ENCODE results near the gene CHD9.
"Not testable (repeated sequence)": the region's sequence is repeated elsewhere in the genome, so short reads cannot be mapped to it uniquely, and the experiment has no call there.

CHD9 gene

DNA sequence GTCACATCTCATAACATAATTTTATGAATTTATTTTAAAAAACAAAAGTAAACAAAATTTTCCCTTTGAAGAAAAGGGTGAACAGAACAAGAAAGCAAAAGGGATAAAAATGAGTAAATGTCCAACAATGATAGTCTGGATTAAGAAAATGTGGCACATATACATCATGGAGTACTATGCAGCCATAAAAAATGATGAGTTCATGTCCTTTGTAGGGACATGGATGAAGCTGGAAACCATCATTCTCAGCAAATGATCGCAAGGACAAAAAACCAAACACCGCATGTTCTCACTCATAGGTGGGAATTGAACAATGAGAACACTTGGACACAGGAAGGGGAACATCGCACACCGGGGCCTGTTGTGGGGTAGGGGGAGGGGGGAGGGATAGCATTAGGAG lies 3.5 kb upstream of the CHD9 start:
- not testable (repeated sequence) for DNase-seq

DNA sequence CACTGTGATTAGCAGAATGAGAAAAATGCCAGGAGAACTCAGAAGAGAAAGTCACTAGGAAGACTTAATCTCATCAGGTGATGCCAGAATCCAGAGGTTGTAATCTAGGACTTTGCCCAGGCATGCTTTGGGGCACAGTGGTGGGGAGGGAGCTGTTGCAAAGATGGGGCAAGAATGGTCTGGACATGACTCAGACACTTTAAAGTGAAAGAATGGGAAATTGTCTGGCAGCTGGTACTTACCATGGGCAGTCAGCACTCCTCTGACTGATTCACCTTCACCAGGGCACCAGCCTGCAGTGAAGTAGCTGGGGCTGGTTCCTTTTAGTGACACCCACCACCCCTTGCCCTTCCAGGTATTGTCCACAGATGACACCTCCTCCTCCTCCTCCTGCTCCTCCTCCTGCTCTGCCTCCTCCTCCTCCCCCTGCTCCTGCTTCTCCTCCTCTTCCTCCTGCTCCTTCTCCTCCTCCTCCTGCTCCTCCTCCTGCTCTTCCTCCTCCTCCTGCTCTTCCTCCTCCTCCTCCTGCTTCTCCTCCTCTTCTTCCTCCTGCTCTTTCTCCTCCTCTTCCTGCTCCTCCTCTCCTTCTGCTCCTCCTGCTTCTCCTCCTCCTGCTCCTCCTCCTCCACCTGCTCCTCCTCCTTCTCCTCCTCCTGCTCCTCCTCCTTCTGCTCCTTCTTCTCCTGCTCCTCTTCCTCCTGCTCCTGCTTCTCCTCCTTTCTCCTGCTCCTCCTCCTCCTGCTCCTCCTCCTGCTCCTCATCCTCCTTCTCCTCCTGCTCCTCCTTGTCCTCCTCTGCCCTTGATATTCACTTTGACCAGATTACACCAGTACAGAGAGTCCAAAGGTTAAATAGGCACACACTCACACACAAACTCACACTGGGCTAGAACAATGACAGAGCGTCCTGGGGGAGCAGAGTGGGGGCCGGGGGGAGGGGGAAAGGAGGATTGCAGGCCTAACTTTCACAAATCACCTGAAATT lies 2.0 kb upstream of the CHD9 start, which contains the start of gene CHD9NB:
Gene CHD9NB, minus strand, starts transcription at position 379 of the 983 bp plus-strand sequence. CDS start 8,739 bp downstream, outside the sequence.
- DNase-seq: no peak

DNA sequence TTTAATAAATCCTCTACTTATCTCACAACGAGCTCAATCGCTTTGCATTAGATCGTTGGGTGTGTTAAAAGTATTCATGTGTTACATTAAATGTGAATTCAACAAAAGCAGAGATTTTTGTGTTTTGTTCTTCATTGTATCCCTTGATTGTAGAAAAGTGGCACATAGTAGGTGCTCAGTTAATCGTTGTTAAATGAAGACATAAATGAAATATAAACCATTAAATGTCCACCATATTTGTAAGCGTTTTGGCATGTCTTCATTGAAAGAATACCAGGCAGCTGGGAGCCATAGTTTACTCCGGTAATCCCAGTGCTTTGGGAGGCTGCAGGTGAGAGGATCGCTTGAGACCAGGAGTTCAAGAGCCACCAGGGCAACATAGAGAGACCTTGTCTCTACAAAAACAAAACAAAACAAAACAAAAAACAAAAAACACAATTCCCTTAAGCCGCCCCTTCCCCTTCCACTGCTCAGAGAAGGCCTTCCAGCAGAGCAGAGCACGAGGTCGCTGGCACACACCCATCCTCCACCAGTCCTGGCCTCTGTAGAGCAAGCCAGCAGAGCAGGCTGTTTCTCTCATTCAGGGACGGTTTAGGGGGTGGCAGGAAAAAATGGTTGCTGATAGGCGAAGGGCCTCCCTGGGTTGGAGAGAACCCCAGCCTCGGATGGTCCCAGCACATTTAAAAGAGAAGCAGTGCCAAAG lies 673 bp upstream of the CHD9 start:
- DNase-seq: no peak

DNA sequence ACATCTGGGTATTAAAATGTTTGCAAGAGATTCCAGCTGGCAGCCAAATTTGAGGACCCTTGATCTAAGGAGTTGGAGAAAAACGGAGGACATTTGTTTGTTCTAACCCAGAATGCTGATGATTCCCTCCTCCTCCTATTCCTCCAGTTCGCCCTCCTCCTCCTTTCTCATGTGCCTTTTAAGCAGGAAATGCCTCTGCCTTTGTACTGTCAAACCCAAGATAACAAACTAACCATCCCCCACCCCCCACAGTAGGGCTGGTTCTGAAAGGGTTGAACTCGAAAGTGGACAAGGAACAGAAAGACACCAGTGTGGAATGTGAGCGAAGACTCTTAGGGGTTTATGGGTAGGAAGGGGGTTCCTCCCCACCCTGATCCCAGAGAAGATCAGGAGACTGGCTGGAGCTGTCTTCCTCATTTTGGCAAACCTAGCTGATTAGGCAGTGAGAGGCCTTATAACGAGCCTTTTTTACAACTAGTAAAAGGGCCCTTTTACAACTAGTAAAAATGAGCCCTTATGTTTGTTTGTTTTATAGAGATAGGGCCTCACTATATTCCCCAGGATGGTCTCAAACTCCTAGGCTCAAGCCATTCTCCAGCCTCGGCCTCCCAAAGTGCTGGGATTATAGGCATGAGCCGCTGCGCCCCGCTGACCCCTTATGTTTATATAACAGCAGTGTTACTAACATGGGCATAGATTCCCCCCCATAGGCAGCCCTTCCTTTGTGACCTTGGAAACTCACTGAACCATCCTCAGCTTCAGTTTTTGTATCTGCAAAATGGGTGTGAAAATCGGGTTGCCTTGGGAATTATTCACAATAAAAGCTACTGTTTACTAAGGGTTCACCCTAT lies 975 bp downstream of the CHD9 start:
- no peak for DNase-seq

DNA sequence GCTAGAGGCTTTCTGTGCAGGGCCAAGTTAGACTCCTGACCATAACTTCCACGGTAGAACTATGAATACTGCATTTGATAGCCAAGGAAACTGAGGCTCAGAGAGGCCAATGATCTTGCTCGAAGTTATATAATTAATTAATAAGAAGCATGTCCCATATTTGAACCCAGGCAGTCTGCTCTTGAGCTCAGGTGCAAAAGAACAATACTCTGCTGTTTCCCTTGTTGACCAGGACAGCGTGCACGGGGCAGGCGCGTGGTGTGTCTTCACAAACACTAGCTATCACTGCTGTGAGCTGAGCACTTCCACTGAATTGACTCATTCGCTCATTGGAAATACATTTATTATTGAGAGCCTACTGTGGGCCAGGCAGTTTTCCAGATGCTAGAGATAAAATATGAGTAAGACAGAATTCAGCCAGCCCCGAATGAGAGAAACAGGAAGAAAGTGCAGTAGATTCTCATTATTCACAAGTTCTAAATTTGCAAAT lies 1.6 kb downstream of the CHD9 start:
- DNase-seq: no peak

DNA sequence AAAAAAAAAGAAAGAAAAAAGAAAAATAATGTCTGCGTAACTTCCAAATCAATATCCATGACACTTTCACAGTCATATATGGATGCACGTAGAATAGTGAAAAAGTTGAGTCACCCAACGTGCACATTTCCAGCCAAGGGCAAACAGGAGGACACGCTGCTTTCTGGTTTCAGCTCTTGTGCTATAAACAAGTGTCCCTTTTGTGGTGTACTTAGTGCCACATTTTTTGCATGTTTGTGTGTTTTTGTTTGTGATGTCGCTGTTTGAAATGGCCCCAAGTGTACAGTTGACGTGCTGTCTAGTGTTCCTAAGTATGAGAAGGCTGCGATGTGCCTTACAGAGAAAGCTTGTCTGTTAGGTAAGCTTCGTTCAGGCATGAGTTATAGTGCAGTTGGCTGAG lies 2.9 kb downstream of the CHD9 start:
- no peak for DNase-seq

DNA sequence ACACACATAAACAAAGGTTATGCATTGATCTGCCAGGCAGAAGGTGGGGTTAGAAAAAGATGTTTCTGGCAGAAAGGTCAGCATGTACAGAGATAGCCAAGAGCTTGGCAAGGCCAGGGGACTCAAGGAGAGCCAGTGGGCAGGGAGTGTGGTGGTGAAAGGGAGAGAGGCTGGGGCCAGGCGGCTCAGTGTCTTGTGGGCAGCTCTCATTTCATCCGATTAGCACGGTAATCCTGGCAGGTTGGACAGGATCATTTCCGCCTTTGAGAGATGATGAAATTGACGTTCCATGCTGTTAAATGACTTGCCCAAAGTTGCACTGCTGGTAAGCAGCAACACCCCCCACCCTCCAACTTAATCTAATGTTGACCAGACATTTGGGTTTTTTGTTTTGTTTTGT lies 3.6 kb downstream of the CHD9 start:
- DNase-seq: no peak

DNA sequence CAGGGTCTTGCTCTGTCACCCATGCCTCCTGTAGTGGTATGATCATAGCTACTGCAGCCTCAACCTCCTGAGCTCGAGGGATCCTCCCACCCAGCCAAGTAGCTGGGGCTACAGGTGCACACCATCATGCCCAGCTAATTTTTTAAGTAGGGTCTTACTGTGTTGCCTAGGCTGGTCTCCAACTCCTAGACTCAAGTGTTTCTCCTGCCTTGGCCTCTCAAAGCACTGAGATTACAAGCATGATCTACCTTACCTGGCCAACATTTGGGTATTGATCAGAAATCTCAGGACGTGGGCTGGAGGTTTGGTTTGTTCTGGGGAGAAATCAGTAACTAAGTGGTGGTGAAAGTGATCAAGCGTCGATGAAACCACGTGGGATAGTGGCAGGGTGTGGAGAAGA lies 4.1 kb downstream of the CHD9 start:
- DNase-seq: no peak

DNA sequence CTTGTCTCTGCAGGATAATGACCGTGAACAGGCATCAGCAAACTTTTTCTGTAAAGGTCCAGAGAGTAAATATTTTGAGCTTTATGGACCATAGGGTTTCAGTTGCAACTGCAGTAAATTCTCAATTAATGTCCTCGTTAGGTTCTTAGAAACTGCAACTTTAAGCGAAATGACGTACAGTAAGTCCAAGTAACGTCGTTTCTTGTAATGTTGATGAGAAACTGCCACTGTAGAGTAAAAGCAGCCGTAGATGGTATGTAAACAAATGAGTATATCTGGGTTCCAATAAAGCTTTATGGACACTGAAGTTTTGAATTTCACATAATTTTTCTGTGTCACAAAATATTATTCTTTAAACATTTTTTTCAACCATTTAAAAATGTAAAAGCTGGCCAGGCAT lies 4.9 kb downstream of the CHD9 start:
- DNase-seq: no peak

DNA sequence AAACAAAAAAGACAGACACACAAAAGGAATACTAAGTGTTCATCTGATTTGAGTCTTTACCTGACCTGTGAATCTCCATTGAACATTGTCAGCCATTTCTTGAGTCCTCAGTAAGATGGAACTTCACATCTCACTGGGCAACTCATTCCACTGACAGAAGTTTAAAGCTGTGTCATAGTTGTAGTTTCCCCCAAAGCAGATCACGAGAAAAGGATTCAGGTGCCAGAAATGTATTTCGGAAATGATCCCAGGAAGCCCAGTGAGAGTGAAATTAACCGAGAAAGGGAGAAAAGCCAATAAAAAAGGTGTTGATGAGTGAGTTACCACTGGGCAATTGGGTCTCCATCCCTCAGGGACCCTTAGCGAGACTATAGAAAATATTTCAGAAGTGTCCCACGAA lies 6.5 kb downstream of the CHD9 start:
- DNase-seq: no peak

DNA sequence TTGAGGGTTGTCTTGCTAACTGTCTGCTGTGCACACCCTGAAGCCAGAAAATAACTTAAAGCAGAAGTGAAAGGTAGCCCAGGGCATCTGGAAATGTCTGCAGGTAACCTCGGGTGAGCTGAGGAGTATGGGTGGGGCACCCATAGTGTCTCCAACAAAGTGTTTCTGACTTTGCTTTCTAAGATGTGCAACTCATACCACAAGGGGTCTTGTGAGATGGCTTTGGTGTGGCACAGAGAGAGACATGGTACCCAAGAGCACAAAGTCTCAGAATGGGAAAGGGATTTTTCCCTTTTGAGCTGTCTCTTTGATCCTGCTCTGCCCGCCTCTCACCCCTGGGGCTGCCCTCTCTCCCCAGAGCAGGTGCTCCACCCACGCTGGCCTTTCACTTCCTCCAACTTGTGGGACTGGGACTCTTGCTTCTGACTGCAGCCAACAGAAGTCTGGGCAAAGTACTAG lies 6.9 kb downstream of the CHD9 start:
- no peak for DNase-seq

DNA sequence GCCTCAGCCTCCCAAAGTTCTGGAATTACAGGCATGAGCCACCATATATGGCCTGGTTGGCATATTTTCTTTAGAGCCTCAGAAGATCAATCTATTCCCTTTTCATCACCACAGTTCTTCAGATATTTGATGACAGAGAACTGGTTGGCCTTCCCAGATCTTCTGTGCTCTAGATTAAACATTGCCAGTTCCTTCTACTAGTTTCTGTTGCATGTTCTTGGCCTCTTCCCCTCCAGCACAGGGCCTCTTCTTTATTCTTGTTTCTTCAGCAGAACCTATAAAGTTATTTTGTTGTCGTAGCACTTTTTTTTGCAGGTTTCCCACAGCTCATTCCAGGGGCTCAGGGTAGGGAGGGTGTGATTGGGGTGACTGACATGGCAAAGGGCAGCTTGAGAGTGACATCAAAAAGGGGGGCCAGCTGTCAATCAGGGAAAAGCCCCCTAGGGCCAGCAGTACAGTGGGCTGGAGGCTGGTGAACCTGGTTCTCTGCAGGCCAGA lies 9.3 kb downstream of the CHD9 start:
- DNase-seq: no peak

DNA sequence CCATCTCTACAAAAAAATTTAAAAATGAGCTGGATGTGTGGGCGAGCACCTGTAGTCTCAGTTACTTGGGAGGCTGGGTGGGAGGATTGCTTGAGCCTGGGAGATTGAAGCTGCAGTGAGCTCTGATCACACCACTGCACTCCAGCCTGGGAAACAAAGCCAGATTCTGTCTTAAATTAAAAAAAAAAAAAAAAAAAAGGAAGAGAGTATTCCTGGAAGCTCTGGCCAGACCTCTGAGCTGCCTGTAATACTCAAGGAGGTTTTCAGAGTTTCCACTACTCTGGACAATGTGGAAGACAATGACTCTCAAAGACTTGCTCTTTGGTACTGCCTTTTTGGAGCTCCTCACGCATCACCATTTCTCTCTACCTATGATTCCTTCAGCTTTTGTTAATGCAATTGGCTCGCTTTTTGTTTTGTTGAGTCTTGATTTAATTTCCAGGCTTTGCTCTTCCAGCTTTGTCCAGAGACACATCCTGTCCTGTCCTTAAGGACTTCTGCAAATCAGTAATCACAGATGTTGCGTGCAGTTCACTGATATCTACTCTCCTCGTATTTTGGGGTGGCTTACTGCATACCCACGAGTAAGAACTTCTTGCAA lies 10.8 kb downstream of the CHD9 start:
- no peak for DNase-seq

DNA sequence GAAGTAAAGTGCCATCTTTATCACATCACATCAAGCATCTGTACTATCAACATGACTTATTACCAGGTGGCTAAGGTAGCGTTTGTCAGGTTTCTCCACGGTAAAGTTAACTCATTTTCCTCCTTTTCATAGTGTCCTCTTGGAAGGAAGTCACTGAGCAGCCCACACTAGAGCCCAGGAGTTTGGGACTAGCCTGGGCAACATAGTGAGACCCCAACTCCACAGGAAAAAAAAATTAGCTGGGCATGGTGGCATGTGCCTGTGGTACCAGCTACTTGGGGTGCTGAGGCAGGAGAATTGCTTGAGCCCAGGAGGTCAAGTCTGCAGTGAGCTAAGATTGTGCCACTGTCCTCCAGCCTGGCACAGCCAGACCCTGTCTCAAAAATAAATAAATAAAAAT lies 12.9 kb downstream of the CHD9 start:
- DNase-seq: no peak

DNA sequence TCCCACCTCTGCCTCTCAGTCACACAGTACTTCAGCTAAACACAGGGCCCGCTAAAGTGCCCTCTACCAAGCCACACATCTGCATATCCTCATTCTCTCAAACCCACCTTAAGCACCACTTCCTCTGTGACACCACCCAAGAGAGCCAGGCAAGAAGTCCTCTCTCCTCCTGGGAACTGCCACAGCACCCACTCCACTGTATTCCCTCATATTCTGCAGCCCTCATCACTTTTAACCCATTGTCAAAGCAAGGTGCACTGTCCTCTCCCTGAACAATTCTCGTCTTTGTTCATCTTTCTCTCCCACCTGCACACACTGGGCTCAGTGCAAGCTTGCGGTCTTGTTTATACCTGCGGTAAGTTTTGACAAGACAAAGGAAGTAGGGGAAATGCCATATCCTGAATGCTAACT lies 13.6 kb downstream of the CHD9 start:
- no peak for DNase-seq

DNA sequence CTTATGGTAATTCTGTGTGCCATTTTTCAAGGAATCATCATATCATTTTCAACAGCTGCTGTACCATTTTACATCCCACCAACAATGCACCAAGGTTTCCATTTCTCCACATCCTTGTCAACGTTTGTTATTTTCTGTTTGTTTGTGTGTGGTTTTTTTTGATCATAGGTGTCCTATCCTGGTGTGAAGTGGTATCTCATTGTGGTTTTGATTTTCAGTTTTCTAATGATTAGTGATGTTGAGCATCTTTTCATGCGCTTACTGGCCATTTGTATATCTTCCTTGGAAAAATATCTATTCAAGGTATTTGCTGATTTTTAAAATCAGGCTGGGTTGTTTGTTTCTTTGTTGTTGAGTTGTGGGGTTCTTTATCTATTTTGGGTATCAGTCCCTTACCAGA lies 15.0 kb downstream of the CHD9 start:
- no peak for DNase-seq

DNA sequence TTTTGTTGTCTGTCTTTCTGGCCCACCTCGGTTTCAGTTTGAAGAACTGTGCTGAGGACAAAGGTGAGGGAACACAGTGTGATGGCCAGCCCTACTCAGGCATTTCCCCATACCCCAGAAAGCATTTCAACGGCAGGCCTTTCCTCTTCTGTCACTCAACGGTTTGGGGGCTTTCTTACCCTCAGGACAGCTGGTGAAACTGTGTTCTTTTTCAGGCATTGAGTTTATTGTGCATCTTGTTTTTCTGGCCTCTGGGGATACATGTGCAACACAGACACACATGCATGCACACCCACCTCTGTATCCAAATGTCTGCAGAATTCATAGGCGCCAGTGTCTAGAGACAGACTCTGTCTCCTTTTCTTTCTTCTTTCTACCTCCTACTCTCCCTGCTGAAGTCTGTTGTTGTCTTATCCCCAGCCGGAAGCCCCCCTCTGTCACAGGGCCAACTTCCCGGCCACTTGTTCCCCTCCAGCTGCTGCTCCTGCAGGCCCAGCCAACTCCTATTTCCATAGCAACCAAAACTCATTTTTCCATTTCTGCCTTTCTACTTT lies 17.0 kb downstream of the CHD9 start:
- DNase-seq: peak; percentile 39

DNA sequence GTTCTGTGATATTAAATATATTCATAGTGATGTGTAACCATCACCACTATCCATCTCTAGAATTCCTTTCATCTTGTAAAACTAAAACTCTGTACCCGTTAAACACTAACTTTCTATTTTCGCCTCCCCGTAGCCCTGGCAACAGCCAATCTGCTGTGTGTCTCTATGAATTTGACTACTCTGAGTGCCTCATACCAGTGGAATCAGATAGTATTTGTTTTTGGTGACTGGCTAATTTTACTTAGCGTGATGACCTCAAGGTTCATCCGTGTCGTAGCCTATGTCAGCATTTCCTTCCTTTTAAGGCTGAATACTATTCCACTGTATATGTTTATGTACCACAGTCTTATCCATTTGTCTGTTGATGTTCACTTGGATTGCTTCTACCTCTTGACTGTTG lies 18.2 kb downstream of the CHD9 start:
- DNase-seq: no peak

DNA sequence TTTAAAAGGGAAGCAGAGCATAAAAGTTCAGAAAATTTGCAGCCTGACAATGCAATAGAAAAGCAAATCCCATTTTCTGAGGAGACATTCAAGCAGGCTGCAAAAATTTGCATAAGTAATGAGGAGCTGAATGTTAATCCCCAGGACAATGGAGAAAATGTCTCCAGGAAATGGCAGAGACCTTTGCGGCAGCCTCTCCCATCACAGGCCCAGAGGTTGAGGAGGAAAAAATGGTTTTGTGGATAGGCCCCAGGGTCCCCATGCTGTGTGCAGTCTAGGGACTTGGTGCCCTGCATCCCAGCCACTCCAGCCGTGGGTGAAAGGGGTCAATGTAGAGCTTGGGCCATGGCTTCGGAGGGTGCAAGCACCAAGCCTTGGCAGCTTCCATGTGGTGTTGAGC lies 19.5 kb downstream of the CHD9 start:
- not testable (repeated sequence) for DNase-seq

DNA sequence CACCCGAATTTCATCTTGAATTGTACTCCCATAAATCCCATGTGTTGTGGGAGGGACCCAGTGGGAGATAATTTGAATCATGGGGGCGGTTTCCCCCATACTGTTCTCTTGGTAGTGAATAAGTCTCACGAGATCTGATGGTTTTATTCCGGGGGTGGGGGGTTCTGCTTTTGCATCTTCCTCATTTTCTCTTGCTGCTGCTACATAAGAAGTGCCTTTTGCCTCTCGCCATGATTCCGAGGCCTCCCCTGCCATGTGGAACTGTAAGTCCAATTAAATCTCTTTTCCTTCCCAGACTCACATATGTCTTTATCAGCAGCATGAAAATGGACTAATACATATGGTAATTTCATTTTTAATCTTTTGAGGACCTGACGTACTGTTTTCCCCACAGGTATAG lies 20.7 kb downstream of the CHD9 start:
- DNase-seq: not testable (repeated sequence)

DNA sequence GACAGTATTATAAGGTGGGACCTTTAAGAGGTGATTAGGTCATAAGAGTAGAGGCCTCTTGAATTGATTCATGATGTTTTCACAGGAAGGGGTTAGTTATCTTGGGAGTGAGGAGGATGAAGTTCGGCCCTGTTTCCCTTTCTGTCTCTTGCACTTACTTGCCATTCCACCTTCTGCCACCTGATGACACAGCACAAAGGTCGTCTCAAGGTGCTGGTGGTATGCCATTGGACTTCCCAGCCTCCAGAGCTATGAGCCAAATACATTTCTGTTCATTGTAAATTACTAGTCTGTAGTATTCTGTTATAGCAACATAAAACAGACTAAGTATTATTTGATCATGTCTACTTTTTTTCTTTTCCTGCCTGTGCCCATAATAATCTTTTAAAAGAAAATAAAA lies 23.5 kb downstream of the CHD9 start:
- DNase-seq: no peak

All from retina (tissue), 1 donor.